IMR-90 (cell line): ENCODE measurements around the gene SNRPF. TPM values are rescaled to one million over a fixed set of nuclear protein-coding genes. Genes with fewer than 3 reads are reported as not detected.

Experiments used
- ATAC-seq: fragments of 200-7000 bp; cut with Tn5 transposase; 2 replicates; pipeline ENCODE4 v1.9.1; 2020; ENCODE audit warnings: low read depth, mild to moderate bottlenecking, moderate library complexity
- BruUV-seq: library from RNA; stranded (reverse); fragments of 400-500 nt; replicated peaks from 2 replicates; lab custom pipeline; 2021; lab: Mats Ljungman, UMichigan
- CTCF ChIA-PET: fragments of 300-600 bp; formaldehyde crosslinking; extraction: SDS; loops from one replicate; lab custom pipeline; 2021; ENCODE audit warnings: antibody characterized with exemption; lab: Yijun Ruan, JAX
- POLR2A ChIA-PET: fragments of 300-600 bp; sonication (Branson Sonifier 250); formaldehyde crosslinking; loops from one replicate; lab custom pipeline; 2022; ENCODE audit warnings: antibody characterized with exemption; ENCODE audit not compliant: unreplicated experiment; lab: Charles Lee
- DNase-seq: peaks from one replicate; pipeline ENCODE4 v3.0.0; 2013
- H2AFZ ChIP-seq: replicated peaks from 2 replicates; pipeline ENCODE3; 2013; ENCODE audit warnings: low read length, mild to moderate bottlenecking; ENCODE audit not compliant: poor library complexity
- H2AK5ac ChIP-seq: 2 replicates; pipeline ENCODE4 v1.6.1; 2013; ENCODE audit warnings: low read depth, low read length, inconsistent platforms
- H2AK9ac ChIP-seq: replicated peaks from 2 replicates; pipeline ENCODE3; 2013; ENCODE audit warnings: mild to moderate bottlenecking, low read depth, low read length, moderate library complexity; ENCODE audit not compliant: poor library complexity
- H2BK120ac ChIP-seq: 2 replicates; pipeline ENCODE4 v1.6.1; 2013; ENCODE audit warnings: low read depth, low read length, inconsistent platforms
- H2BK15ac ChIP-seq: 3 replicates; pipeline ENCODE4 v1.6.1; 2013; ENCODE audit warnings: low read depth, low read length, inconsistent platforms
- H2BK20ac ChIP-seq: 2 replicates; pipeline ENCODE4 v1.6.1; 2013; ENCODE audit warnings: low read depth, mild to moderate bottlenecking, inconsistent platforms, low read length, moderate library complexity
- H2BK5ac ChIP-seq: 2 replicates; pipeline ENCODE4 v1.6.1; 2013; ENCODE audit warnings: mild to moderate bottlenecking, low read depth, low read length, inconsistent platforms; ENCODE audit not compliant: poor library complexity, severe bottlenecking
- H3K14ac ChIP-seq: replicated peaks from 2 replicates; pipeline ENCODE4 v1.6.1; 2013; ENCODE audit warnings: low read depth, low read length, inconsistent platforms
- H3K18ac ChIP-seq: 2 replicates; pipeline ENCODE4 v1.6.1; 2013; ENCODE audit warnings: low read depth, low read length, control low read depth
- H3K23ac ChIP-seq: 2 replicates; pipeline ENCODE4 v1.6.1; 2013; ENCODE audit warnings: low read depth, low read length, inconsistent platforms
- H3K27ac ChIP-seq: 2 replicates; pipeline ENCODE4 v1.5.1; 2013; ENCODE audit warnings: mild to moderate bottlenecking, control low read depth, low read length; ENCODE audit not compliant: insufficient read depth
- H3K27me3 ChIP-seq: 2 replicates; pipeline ENCODE4 v1.6.1; 2013; ENCODE audit warnings: low read length; ENCODE audit not compliant: control insufficient read depth, insufficient read depth
- H3K36me3 ChIP-seq: 2 replicates; pipeline ENCODE4 v1.6.1; 2013; ENCODE audit warnings: low read length, mixed read lengths; ENCODE audit not compliant: control insufficient read depth, insufficient read depth
- H3K4ac ChIP-seq: 2 replicates; pipeline ENCODE4 v1.6.1; 2013; ENCODE audit warnings: low read depth, low read length, inconsistent platforms
- H3K4me1 ChIP-seq: 2 replicates; pipeline ENCODE4 v1.6.1; 2013; ENCODE audit warnings: low read length, mixed read lengths; ENCODE audit not compliant: control insufficient read depth, insufficient read depth
- H3K4me2 ChIP-seq: 2 replicates; pipeline ENCODE4 v1.6.1; 2013; ENCODE audit warnings: low read depth, mild to moderate bottlenecking, control low read depth, low read length, moderate library complexity
- H3K4me3 ChIP-seq: 2 replicates; pipeline ENCODE4 v1.5.1; 2013; ENCODE audit warnings: low read depth, mild to moderate bottlenecking, control low read depth, low read length, moderate library complexity; ENCODE audit not compliant: insufficient read depth
- H3K56ac ChIP-seq: 2 replicates; pipeline ENCODE4 v1.6.1; 2013; ENCODE audit warnings: low read length, inconsistent platforms; ENCODE audit not compliant: insufficient read depth; ENCODE audit errors: extremely low read depth
- H3K79me1 ChIP-seq, 2 experiments: 2 replicates each; pipeline ENCODE4 v1.6.1; 2013; ENCODE audit warnings: low read length in 2 of 2, inconsistent platforms in 1 of 2, low read depth in 1 of 2
- H3K9ac ChIP-seq: 2 replicates; pipeline ENCODE4 v1.6.1; 2013; ENCODE audit warnings: low read depth, low read length, control low read depth
- H3K9me1 ChIP-seq: 2 replicates; pipeline ENCODE4 v1.6.1; 2013; ENCODE audit warnings: low read length, inconsistent platforms; ENCODE audit not compliant: insufficient read depth
- H3K9me3 ChIP-seq: 2 replicates; pipeline ENCODE4 v1.6.1; 2013; ENCODE audit warnings: low read length; ENCODE audit not compliant: control insufficient read depth, insufficient read depth
- H4K20me1 ChIP-seq: 2 replicates; pipeline ENCODE4 v1.6.1; 2013; ENCODE audit warnings: low read length, inconsistent platforms; ENCODE audit not compliant: insufficient read depth
- H4K5ac ChIP-seq: 2 replicates; pipeline ENCODE4 v1.6.1; 2013; ENCODE audit warnings: mild to moderate bottlenecking, low read depth, low read length, control low read depth
- H4K8ac ChIP-seq, 2 experiments: 2 replicates each; pipeline ENCODE4 v1.6.1; 2013; ENCODE audit warnings: low read depth in 2 of 2, low read length in 2 of 2, control low read depth in 1 of 2, inconsistent platforms in 1 of 2
- H4K91ac ChIP-seq: 2 replicates; pipeline ENCODE4 v1.6.1; 2013; ENCODE audit warnings: low read depth, low read length, inconsistent platforms; ENCODE audit not compliant: insufficient read depth
- BHLHE40 ChIP-seq: fragments of 150-350 bp; IDR thresholded peaks from 2 replicates; pipeline ENCODE4 v1.6.1; 2016; ENCODE audit warnings: mild to moderate bottlenecking, low read depth, low read length
- FOS ChIP-seq: fragments of 150-350 bp; IDR thresholded peaks from 2 replicates; pipeline ENCODE4 v1.6.1; 2016; ENCODE audit warnings: low read depth, low read length
- MAZ ChIP-seq: IDR thresholded peaks from 2 replicates; pipeline ENCODE4 v1.6.1; 2012; ENCODE audit warnings: low read depth, mild to moderate bottlenecking, low read length, improper control_type of control experiment, moderate library complexity, borderline replicate concordance
- RCOR1 ChIP-seq: IDR thresholded peaks from 2 replicates; pipeline ENCODE4 v1.6.1; 2012; ENCODE audit warnings: mild to moderate bottlenecking, low read length, improper control_type of control experiment; ENCODE audit not compliant: insufficient replicate concordance
- RFX5 ChIP-seq: IDR thresholded peaks from 2 replicates; pipeline ENCODE4 v1.8.0; 2012; ENCODE audit warnings: low read depth, mild to moderate bottlenecking, low read length, moderate library complexity
- WGBS, 2 experiments: methylation state at CpG; one replicate each; pipeline versions ENCODE4 v1.1.5 to v1.1.7; 2013; ENCODE audit warnings: missing lambda C conversion rate in 2 of 2; ENCODE audit not compliant: insufficient read length in 1 of 2; ENCODE audit errors: extremely low coverage in 2 of 2; 5-methylcytosine and 5-hydroxymethylcytosine counted together
- dilution Hi-C: fragments of 300-500 bp; cut with HindIII; formaldehyde crosslinking; loops from one replicate; pipeline ENCODE4 v1.14.3; 2018; ENCODE audit warnings: low sequenced_read_pairs; ENCODE audit not compliant: unreplicated experiment
- in situ Hi-C: fragments of 300-500 bp; cut with MboI; formaldehyde crosslinking; loops from 3 replicates; pipeline ENCODE4 v1.14.3; 2019; ENCODE audit warnings: low sequenced_read_pairs, inconsistent platforms, mixed read lengths
- intact Hi-C: fragments of 100-400 bp; cut with micrococcal nuclease; formaldehyde crosslinking; loops from 2 replicates; pipeline ENCODE4 v1.10.0; 2022
- polyA plus RNA-seq, 3 experiments: library from polyadenylated mRNA; depleted of rRNA; stranded (reverse); fragments of >200 nt; gene quantifications; 2 replicates each; pipeline ENCODE4 v1.2.3, GENCODE V29; 2012; ENCODE audit warnings: low replicate concordance in 1 of 3
- total RNA-seq: library from RNA; depleted of rRNA; stranded (reverse); fragments of >200 nt; gene quantifications from 2 replicates; pipeline ENCODE4 v1.2.3, GENCODE V29; 2012

Gene SNRPF
- total and polyA plus RNA-seq, 2 of the 4 experiments (the other 2 are of a cell fraction): 5.0 to 27.9 TPM

- no peak for TF ChIP-seq RCOR1
- TF ChIP-seq RFX5: no peak
These were observed 6.6 kb upstream of the SNRPF start (continued) for GRCh38 chr12:95852133-95852532.

DNA sequence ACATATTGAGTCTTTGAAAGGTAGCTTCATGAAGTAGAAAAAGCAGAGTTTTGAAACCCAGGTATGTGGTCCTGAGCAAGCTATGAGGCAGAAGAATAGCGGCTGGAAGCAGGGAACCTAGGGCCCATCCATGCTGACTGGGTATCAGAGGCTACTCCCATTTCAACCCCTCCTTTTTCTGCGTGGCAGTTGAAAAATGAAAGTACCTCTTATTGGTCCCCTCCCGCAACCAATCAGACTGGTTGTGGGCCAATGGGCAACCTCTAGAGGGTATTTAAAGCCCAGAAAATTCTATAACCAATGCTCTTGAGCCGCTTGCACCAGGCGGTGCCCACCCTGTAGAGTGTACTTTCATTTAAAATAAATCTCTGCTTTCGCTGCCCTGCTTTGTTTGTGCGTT lies 1.6 kb upstream of the SNRPF start:
- H3K4me1 ChIP-seq: peaks cover 1% of the 10 kb centered on the region
- no peak overlapping the region for H2BK15ac ChIP-seq
- H3K23ac ChIP-seq: no peak overlapping the region
- no peak overlapping the region for H2BK120ac ChIP-seq
- peaks cover 5% of the 10 kb centered on the region; the same call in 1 of the 2 replicates for H3K27me3 ChIP-seq
- H3K9ac ChIP-seq: no peak overlapping the region
- POLR2A ChIA-PET: no interaction called here
- no peak overlapping the region for H3K4me2 ChIP-seq
- CTCF ChIA-PET: no interaction called here
- H4K8ac ChIP-seq: no peak overlapping the region
- no peak overlapping the region for H3K4ac ChIP-seq
- no peak for DNase-seq
- no peaks in the 10 kb centered on the region for H3K9me3 ChIP-seq
- no peak overlapping the region for H2AK5ac ChIP-seq
- no peak overlapping the region for H4K5ac ChIP-seq
- no peak overlapping the region for H3K4me3 ChIP-seq
- no peak overlapping the region for H2AK9ac ChIP-seq
- WGBS, 2 experiments: 100% methylated on average over 4 of the region's 7 CpGs; no CpG with 5 or more reads in 1 of the 2 experiments
- no peak overlapping the region for H4K91ac ChIP-seq
- no peak for ATAC-seq
- peaks cover 4% of the 10 kb centered on the region; the same call in 1 of the 2 replicates for H4K20me1 ChIP-seq
- dilution Hi-C loops: no loop called here
- no peak overlapping the region for H2BK20ac ChIP-seq
- intact Hi-C loops: no loop called here
- no peak for TF ChIP-seq BHLHE40
- no peak for TF ChIP-seq FOS
- no peak for TF ChIP-seq MAZ
- no peak for TF ChIP-seq RFX5
- no peak overlapping the region for H3K56ac ChIP-seq
- H3K14ac ChIP-seq: no peak overlapping the region
- BruUV-seq: no TSS peak
- H3K27ac ChIP-seq: no peak overlapping the region
- H2BK5ac ChIP-seq: no peak overlapping the region
- H3K18ac ChIP-seq: no peak overlapping the region
- no peak overlapping the region for H2AFZ ChIP-seq
- H3K79me1 ChIP-seq: peaks cover 4 to 28% of the 10 kb centered on the region in 2 experiments; a peak in 3 of 4 replicates
- H3K36me3 ChIP-seq: no peaks in the 10 kb centered on the region; the same call in 1 of the 2 replicates
- H3K9me1 ChIP-seq: no peaks in the 10 kb centered on the region
- in situ Hi-C loops: no loop called here
